H1 (cell line): Measurements from ENCODE around the gene DCP1A. TPM values are rescaled to one million over a fixed set of nuclear protein-coding genes. Genes with fewer than 3 reads are reported as not detected.

ENCODE experiments used
- EP300 ChIP-seq, 2 experiments: IDR thresholded peaks; 1 replicate in 1 of 2; 2 replicates in 1 of 2; pipeline ENCODE4 v1.6.1; 2011 to 2012; ENCODE audit warnings: low read depth in 2 of 2, low read length in 2 of 2, mild to moderate bottlenecking in 2 of 2, borderline replicate concordance in 1 of 2, inconsistent platforms in 1 of 2, moderate library complexity in 1 of 2
- polyA plus RNA-seq, 7 experiments: library from polyadenylated mRNA; depleted of rRNA in 3 of 7; stranded (reverse) in 5 of 7; unstranded in 2 of 7; fragments of >200 nt in 5 of 7; fragments of 200-250 nt in 2 of 7; gene quantifications; 1 replicate in 5 of 7; 2 replicates in 1 of 7; 4 replicates in 1 of 7; pipeline versions ENCODE4 v1.2.1 to v1.2.3, GENCODE V29; 2011 to 2013; ENCODE audit warnings: missing spikeins in 2 of 7, mixed read lengths in 2 of 7
- total RNA-seq: library from RNA; stranded (reverse); fragmentation: NEBNext Ultra II Directional; extraction: Animal tissue kit (Norgen Biotek cat#: 25700); gene quantifications from 2 replicates; pipeline ENCODE4 v1.2.1, GENCODE V29; 2021
- TF ChIP-seq, protein P1 (sequence below): fragments of 300-600 bp; sonication (generic); IDR thresholded peaks from 2 replicates; pipeline ENCODE4 v1.7.1; 2012; ENCODE audit warnings: low read length, moderate library complexity, mild to moderate bottlenecking, inconsistent platforms; ENCODE audit not compliant: insufficient replicate concordance

The DCP1A gene
- total and polyA plus RNA-seq, 2 of the 8 experiments (the other 6 are each of a cell fraction or from before 2014, with no cell fraction given) = 13.2 to 15.9 TPM

DNA sequence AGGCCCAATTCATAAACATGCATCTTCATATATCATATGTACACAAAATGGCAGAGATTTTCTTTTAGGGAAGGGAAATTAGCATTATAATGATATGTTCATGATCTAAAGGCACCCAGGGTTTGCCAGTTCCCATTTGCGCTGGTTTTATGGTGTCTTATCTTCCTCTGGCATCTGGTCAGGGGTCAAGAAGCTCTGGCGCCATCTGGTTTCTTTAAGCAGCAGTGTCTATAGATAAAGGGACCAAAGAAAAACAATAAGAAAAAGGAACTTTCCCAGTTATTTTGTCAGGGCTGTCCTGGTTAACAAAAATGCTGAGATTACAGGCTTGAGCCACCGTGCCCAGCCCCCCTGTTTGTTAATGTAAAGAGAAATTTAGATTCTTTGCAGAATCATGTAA lies 3.3 kb upstream of the DCP1A start (continued):
- TF ChIP-seq, protein P1, sequence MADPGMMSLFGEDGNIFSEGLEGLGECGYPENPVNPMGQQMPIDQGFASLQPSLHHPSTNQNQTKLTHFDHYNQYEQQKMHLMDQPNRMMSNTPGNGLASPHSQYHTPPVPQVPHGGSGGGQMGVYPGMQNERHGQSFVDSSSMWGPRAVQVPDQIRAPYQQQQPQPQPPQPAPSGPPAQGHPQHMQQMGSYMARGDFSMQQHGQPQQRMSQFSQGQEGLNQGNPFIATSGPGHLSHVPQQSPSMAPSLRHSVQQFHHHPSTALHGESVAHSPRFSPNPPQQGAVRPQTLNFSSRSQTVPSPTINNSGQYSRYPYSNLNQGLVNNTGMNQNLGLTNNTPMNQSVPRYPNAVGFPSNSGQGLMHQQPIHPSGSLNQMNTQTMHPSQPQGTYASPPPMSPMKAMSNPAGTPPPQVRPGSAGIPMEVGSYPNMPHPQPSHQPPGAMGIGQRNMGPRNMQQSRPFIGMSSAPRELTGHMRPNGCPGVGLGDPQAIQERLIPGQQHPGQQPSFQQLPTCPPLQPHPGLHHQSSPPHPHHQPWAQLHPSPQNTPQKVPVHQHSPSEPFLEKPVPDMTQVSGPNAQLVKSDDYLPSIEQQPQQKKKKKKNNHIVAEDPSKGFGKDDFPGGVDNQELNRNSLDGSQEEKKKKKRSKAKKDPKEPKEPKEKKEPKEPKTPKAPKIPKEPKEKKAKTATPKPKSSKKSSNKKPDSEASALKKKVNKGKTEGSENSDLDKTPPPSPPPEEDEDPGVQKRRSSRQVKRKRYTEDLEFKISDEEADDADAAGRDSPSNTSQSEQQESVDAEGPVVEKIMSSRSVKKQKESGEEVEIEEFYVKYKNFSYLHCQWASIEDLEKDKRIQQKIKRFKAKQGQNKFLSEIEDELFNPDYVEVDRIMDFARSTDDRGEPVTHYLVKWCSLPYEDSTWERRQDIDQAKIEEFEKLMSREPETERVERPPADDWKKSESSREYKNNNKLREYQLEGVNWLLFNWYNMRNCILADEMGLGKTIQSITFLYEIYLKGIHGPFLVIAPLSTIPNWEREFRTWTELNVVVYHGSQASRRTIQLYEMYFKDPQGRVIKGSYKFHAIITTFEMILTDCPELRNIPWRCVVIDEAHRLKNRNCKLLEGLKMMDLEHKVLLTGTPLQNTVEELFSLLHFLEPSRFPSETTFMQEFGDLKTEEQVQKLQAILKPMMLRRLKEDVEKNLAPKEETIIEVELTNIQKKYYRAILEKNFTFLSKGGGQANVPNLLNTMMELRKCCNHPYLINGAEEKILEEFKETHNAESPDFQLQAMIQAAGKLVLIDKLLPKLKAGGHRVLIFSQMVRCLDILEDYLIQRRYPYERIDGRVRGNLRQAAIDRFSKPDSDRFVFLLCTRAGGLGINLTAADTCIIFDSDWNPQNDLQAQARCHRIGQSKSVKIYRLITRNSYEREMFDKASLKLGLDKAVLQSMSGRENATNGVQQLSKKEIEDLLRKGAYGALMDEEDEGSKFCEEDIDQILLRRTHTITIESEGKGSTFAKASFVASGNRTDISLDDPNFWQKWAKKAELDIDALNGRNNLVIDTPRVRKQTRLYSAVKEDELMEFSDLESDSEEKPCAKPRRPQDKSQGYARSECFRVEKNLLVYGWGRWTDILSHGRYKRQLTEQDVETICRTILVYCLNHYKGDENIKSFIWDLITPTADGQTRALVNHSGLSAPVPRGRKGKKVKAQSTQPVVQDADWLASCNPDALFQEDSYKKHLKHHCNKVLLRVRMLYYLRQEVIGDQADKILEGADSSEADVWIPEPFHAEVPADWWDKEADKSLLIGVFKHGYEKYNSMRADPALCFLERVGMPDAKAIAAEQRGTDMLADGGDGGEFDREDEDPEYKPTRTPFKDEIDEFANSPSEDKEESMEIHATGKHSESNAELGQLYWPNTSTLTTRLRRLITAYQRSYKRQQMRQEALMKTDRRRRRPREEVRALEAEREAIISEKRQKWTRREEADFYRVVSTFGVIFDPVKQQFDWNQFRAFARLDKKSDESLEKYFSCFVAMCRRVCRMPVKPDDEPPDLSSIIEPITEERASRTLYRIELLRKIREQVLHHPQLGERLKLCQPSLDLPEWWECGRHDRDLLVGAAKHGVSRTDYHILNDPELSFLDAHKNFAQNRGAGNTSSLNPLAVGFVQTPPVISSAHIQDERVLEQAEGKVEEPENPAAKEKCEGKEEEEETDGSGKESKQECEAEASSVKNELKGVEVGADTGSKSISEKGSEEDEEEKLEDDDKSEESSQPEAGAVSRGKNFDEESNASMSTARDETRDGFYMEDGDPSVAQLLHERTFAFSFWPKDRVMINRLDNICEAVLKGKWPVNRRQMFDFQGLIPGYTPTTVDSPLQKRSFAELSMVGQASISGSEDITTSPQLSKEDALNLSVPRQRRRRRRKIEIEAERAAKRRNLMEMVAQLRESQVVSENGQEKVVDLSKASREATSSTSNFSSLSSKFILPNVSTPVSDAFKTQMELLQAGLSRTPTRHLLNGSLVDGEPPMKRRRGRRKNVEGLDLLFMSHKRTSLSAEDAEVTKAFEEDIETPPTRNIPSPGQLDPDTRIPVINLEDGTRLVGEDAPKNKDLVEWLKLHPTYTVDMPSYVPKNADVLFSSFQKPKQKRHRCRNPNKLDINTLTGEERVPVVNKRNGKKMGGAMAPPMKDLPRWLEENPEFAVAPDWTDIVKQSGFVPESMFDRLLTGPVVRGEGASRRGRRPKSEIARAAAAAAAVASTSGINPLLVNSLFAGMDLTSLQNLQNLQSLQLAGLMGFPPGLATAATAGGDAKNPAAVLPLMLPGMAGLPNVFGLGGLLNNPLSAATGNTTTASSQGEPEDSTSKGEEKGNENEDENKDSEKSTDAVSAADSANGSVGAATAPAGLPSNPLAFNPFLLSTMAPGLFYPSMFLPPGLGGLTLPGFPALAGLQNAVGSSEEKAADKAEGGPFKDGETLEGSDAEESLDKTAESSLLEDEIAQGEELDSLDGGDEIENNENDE = no peak
- no peak for TF ChIP-seq EP300 (IDR thresholded peaks at IDR 0.05; ENCODE audit: borderline replicate concordance in 1 of 2, low read depth in 2 of 2, low read length in 2 of 2)
